ENCODE measurements around the gene CORIN. TPM values are rescaled to one million over a fixed set of nuclear protein-coding genes. Genes with fewer than 3 reads are reported as not detected.

CORIN gene
- total and polyA plus RNA-seq, 8 donors = 0.05 to 1.1 (median 0.23) TPM; not detected in 1

GRCh38 chr4:47631161-47631560 is 206.7 kb downstream of the CORIN start:
- intact Hi-C loops (cut with DNase I) = no loop called here
- FAIRE-seq = no peak
- TF ChIP-seq CTCF (IDR thresholded peaks at IDR 0.05) = no peak
- no peak overlapping the region for H3K4me3 ChIP-seq
- no peak for ATAC-seq
- no peaks in the 10 kb centered on the region for H3K4me1 ChIP-seq
- H3K27ac ChIP-seq = no peak overlapping the region
- H3K9me3 ChIP-seq = no peaks in the 10 kb centered on the region
- 90 to 92% methylated on average over 4 of the region's 4 CpGs for WGBS, 2 donors
- H3K36me3 ChIP-seq = no peaks in the 10 kb centered on the region
- DNase-seq = no peak
- H3K27me3 ChIP-seq = no peaks in the 10 kb centered on the region

- intact Hi-C loops (cut with DNase I) = no loop called here
- Histone ChIP-seq H3K4me3 (no peak overlapping the region), H3K4me1 (no peaks in the 10 kb centered on the region), H3K27ac (no peak overlapping the region), H3K27me3 (no peaks in the 10 kb centered on the region), H3K36me3 (no peaks in the 10 kb centered on the region), H3K9me3 (no peaks in the 10 kb centered on the region)
- DNase-seq = no peak
- no peak for ATAC-seq
- no peak for FAIRE-seq
- TF ChIP-seq CTCF (IDR thresholded peaks at IDR 0.05) = no peak
Observed at GRCh38 chr4:47624031-47624441, 213.8 kb downstream of the CORIN start.

- intact Hi-C loops (cut with DNase I) = no loop called here
- no peaks in the 10 kb centered on the region for H3K9me3 ChIP-seq
- H3K27me3 ChIP-seq = no peaks in the 10 kb centered on the region
- no peak for DNase-seq
- no peaks in the 10 kb centered on the region for H3K36me3 ChIP-seq
- TF ChIP-seq CTCF (IDR thresholded peaks at IDR 0.05) = no peak
- no peak for FAIRE-seq
- no peak for ATAC-seq
- no peak overlapping the region for H3K27ac ChIP-seq
- no peaks in the 10 kb centered on the region for H3K4me1 ChIP-seq
- 94 to 100% methylated on average over 1 of the region's 1 CpG for WGBS, 2 donors
- H3K4me3 ChIP-seq = no peak overlapping the region
Observed at GRCh38 chr4:47621181-47621580, 216.7 kb downstream of the CORIN start.

DNA sequence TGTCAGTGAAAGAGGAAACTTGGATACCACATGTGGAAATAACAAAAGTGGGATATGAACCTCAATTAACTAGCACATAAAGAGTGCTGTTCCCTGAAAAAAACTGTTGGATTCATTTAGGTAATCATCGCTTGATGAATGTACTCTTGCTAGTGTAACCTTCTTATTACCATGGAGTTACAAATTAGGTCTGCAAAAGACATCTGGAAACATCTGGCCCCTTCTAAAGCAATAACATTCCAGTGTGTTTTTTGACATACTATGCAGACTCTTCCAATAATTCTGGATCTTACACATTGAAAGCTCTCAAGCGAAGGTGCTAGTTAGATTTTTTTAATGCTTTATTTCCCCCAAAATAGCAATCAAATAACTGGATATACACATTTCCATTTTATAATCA is 218.2 kb downstream of the CORIN start:
- Histone ChIP-seq H3K36me3 (no peaks in the 10 kb centered on the region), H3K27ac (no peak overlapping the region), H3K4me1 (no peaks in the 10 kb centered on the region), H3K27me3 (no peaks in the 10 kb centered on the region), H3K4me3 (no peak overlapping the region), H3K9me3 (no peaks in the 10 kb centered on the region)
- 88 to 94% methylated on average over 2 of the region's 2 CpGs for WGBS, 2 donors
- ATAC-seq (no peak), DNase-seq (no peak), FAIRE-seq (no peak)
- intact Hi-C loops (cut with DNase I) = no loop called here
- TF ChIP-seq CTCF (IDR thresholded peaks at IDR 0.05) = no peak

- intact Hi-C loops (cut with DNase I) = no loop called here
- Histone ChIP-seq H3K36me3 (no peaks in the 10 kb centered on the region), H3K9me3 (no peaks in the 10 kb centered on the region), H3K27ac (no peak overlapping the region), H3K4me3 (no peak overlapping the region), H3K27me3 (no peaks in the 10 kb centered on the region), H3K4me1 (no peaks in the 10 kb centered on the region)
- TF ChIP-seq CTCF (IDR thresholded peaks at IDR 0.05) = no peak
- no peak for DNase-seq
- FAIRE-seq = no peak
- no peak for ATAC-seq
Observed at GRCh38 chr4:47617607-47618006, 220.3 kb downstream of the CORIN start.
